ENCODE data around the gene EHBP1L1.

EHBP1L1 gene

DNA sequence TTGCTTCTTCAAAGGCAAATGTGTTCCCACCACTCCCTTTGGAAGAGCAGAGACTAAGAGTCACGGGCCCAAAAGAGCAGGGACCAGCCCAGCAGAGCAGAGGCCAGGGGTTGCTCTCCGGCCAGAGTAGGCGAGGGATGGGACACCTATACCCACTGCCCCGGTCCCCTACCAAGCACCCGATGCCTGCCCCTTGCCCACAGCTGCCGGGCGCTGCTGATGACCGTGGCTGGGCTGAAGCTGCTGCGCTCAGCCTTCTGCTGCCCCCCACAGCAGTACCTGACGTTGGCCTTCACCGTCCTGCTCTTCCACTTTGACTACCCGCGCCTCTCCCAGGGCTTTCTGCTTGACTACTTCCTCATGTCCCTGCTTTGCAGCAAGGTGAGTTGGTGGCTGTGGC is 51.3 kb downstream of the EHBP1L1 start:
- peaks cover 93% of the 10 kb centered on the region for H3K36me3 ChIP-seq (ENCODE audit: insufficient read depth, low read length)
- TF ChIP-seq EZH2 (IDR thresholded peaks at IDR 0.05; ENCODE audit: borderline replicate concordance, low read depth, low read length, severe bottlenecking) = no peak
- TF ChIP-seq, protein P1, sequence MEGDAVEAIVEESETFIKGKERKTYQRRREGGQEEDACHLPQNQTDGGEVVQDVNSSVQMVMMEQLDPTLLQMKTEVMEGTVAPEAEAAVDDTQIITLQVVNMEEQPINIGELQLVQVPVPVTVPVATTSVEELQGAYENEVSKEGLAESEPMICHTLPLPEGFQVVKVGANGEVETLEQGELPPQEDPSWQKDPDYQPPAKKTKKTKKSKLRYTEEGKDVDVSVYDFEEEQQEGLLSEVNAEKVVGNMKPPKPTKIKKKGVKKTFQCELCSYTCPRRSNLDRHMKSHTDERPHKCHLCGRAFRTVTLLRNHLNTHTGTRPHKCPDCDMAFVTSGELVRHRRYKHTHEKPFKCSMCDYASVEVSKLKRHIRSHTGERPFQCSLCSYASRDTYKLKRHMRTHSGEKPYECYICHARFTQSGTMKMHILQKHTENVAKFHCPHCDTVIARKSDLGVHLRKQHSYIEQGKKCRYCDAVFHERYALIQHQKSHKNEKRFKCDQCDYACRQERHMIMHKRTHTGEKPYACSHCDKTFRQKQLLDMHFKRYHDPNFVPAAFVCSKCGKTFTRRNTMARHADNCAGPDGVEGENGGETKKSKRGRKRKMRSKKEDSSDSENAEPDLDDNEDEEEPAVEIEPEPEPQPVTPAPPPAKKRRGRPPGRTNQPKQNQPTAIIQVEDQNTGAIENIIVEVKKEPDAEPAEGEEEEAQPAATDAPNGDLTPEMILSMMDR (IDR thresholded peaks at IDR 0.05; ENCODE audit: borderline replicate concordance, extremely low read depth, low read length, poor library complexity, severe bottlenecking) = no peak

DNA sequence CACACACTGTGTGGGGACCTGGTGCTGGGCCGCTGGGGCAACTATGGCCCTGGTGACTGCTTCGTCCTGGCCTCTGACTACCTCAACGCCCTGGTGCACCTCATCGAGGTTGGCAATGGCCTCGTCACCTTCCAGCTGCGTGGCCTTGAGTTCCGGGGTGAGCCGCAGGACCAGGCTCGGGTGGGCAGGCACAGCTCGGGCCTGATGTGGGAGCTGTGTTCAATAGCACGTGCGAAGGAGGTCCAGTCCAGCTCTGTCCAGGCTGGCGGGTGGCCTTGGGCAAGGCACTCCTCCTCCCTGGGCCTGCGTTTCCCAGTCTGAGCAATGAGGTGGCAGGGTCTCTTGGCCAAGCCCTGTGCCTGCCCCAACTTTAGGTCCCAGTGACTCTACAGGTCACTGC is 53.7 kb downstream of the EHBP1L1 start:
- Histone ChIP-seq H3K9me3 (ENCODE audit: insufficient read depth, low read length, severe bottlenecking) (no peaks in the 10 kb centered on the region), H3K79me2 (ENCODE audit: insufficient read depth, low read length) (no peaks in the 10 kb centered on the region), H3K27ac (ENCODE audit: low read length) (no peak overlapping the region), H3K9ac (ENCODE audit: low read depth, low read length) (no peak overlapping the region), H4K20me1 (ENCODE audit: insufficient read depth, low read length) (peaks cover 27% of the 10 kb centered on the region), H3K27me3 (ENCODE audit: insufficient read depth, low read length, poor library complexity) (no peaks in the 10 kb centered on the region), H3K36me3 (ENCODE audit: insufficient read depth, low read length) (peaks cover 95% of the 10 kb centered on the region), H3K4me2 (ENCODE audit: insufficient read depth, low read length) (no peak overlapping the region), H3K4me3 (ENCODE audit: low read depth in 1 of 2, low read length in 2 of 2) (no peak overlapping the region), H2AFZ (ENCODE audit: low read depth, low read length) (no peak overlapping the region), H3K4me1 (ENCODE audit: insufficient read depth, low read length) (no peaks in the 10 kb centered on the region)
- TF ChIP-seq, protein P1 (IDR thresholded peaks at IDR 0.05; ENCODE audit: borderline replicate concordance, extremely low read depth, low read length, poor library complexity, severe bottlenecking) = no peak
- TF ChIP-seq EZH2 (IDR thresholded peaks at IDR 0.05; ENCODE audit: borderline replicate concordance, low read depth, low read length, severe bottlenecking) = no peak
- DNase-seq = no peak
- ATAC-seq (ENCODE audit: insufficient read depth, low read depth) = no peak

More for the DNA sequence above, 51.3 kb downstream of the EHBP1L1 start:
- no peaks in the 10 kb centered on the region for H3K4me1 ChIP-seq (ENCODE audit: insufficient read depth, low read length)
- H3K27ac ChIP-seq (ENCODE audit: low read length) = no peak overlapping the region
- H3K4me2 ChIP-seq (ENCODE audit: insufficient read depth, low read length) = no peak overlapping the region
- no peak for ATAC-seq (ENCODE audit: insufficient read depth, low read depth)
- H4K20me1 ChIP-seq (ENCODE audit: insufficient read depth, low read length) = peaks cover 25% of the 10 kb centered on the region
- H3K79me2 ChIP-seq (ENCODE audit: insufficient read depth, low read length) = peaks cover 5% of the 10 kb centered on the region; the same call in 1 of the 2 replicates
- no peak overlapping the region for H3K9ac ChIP-seq (ENCODE audit: low read depth, low read length)
- no peaks in the 10 kb centered on the region for H3K9me3 ChIP-seq (ENCODE audit: insufficient read depth, low read length, severe bottlenecking)
- no peak overlapping the region for H3K4me3 ChIP-seq (ENCODE audit: low read depth in 1 of 2, low read length in 2 of 2)
- no peak overlapping the region for H2AFZ ChIP-seq (ENCODE audit: low read depth, low read length)
- no peak for DNase-seq
- no peaks in the 10 kb centered on the region for H3K27me3 ChIP-seq (ENCODE audit: insufficient read depth, low read length, poor library complexity)

DNA sequence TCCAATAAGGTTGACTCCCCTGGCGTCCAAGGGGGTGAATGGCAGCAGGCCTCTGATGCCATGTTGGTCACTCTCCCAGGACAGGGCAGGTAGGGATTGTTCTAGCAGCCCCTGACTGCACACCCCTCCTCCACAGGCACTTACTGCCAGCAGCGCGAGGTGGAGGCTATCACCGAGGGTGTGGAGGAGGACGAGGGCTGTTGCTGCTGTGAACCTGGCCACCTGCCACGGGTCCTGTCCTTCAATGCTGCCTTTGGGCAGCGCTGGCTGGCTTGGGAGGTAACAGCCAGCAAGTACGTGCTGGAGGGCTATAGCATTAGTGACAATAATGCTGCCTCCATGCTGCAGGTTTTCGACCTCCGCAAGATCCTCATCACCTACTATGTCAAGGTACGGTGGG is 54.4 kb downstream of the EHBP1L1 start:
- TF ChIP-seq EZH2 (IDR thresholded peaks at IDR 0.05; ENCODE audit: borderline replicate concordance, low read depth, low read length, severe bottlenecking) = no peak
- TF ChIP-seq, protein P1 (IDR thresholded peaks at IDR 0.05; ENCODE audit: borderline replicate concordance, extremely low read depth, low read length, poor library complexity, severe bottlenecking) = no peak
- H3K4me1 ChIP-seq (ENCODE audit: insufficient read depth, low read length) = no peaks in the 10 kb centered on the region
- ATAC-seq (ENCODE audit: insufficient read depth, low read depth) = no peak
- H3K4me2 ChIP-seq (ENCODE audit: insufficient read depth, low read length) = no peak overlapping the region
- DNase-seq = no peak
- H3K4me3 ChIP-seq (ENCODE audit: low read depth in 1 of 2, low read length in 2 of 2) = no peak overlapping the region
- H3K9me3 ChIP-seq (ENCODE audit: insufficient read depth, low read length, severe bottlenecking) = no peaks in the 10 kb centered on the region
- H4K20me1 ChIP-seq (ENCODE audit: insufficient read depth, low read length) = peaks cover 27% of the 10 kb centered on the region
- no peaks in the 10 kb centered on the region for H3K27me3 ChIP-seq (ENCODE audit: insufficient read depth, low read length, poor library complexity)
- no peak overlapping the region for H3K9ac ChIP-seq (ENCODE audit: low read depth, low read length)
- H2AFZ ChIP-seq (ENCODE audit: low read depth, low read length) = no peak overlapping the region
- peaks cover 95% of the 10 kb centered on the region for H3K36me3 ChIP-seq (ENCODE audit: insufficient read depth, low read length)
- no peaks in the 10 kb centered on the region for H3K79me2 ChIP-seq (ENCODE audit: insufficient read depth, low read length)
- no peak overlapping the region for H3K27ac ChIP-seq (ENCODE audit: low read length)

Data from DND-41 (cell line).